Coronary artery (tissue), 2 donors: ENCODE results near the gene AHI1.

Experiments used
- DNase-seq: peaks from one replicate; pipeline ENCODE4 v3.0.0-alpha.2; 2017; ENCODE audit warnings: low spot score
- H3K27ac ChIP-seq, 2 donors: fragments of 200-600 bp; sonication (generic); one replicate each; pipeline ENCODE4 v1.5.1; 2016 to 2019
- H3K4me3 ChIP-seq: fragments of 200-600 bp; sonication (generic); 2 replicates; pipeline ENCODE4 v1.5.1; 2016; ENCODE audit warnings: mild to moderate bottlenecking, moderate library complexity
- TF ChIP-seq, protein P1 (sequence below): fragments of 200-600 bp; sonication (generic); IDR thresholded peaks from one replicate; pipeline ENCODE4 v1.5.1; 2019; ENCODE audit warnings: antibody characterized with exemption

Gene AHI1

DNA sequence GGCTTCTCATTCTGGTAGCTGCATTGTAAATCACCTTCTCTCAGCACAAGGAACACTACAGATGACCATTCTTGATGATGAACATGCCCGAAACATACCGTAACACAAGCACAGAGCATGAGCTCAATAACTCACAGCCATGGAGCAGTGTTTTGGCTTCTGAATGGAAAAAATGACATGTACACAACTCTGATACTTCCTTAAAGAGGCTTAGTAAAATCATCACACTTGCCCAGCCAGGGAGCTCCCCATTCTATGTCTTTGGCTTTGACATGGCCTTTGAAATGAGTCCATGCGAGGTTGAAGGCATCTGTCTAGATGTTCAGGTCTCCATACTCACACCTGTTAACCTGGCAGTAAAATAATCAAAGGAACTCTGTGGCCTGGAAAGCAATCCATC, 228.8 kb downstream of the AHI1 start:
- DNase-seq = no peak
- TF ChIP-seq, protein P1, sequence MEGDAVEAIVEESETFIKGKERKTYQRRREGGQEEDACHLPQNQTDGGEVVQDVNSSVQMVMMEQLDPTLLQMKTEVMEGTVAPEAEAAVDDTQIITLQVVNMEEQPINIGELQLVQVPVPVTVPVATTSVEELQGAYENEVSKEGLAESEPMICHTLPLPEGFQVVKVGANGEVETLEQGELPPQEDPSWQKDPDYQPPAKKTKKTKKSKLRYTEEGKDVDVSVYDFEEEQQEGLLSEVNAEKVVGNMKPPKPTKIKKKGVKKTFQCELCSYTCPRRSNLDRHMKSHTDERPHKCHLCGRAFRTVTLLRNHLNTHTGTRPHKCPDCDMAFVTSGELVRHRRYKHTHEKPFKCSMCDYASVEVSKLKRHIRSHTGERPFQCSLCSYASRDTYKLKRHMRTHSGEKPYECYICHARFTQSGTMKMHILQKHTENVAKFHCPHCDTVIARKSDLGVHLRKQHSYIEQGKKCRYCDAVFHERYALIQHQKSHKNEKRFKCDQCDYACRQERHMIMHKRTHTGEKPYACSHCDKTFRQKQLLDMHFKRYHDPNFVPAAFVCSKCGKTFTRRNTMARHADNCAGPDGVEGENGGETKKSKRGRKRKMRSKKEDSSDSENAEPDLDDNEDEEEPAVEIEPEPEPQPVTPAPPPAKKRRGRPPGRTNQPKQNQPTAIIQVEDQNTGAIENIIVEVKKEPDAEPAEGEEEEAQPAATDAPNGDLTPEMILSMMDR = no peak
- Histone ChIP-seq H3K27ac (no peak overlapping the region), H3K4me3 (no peak overlapping the region)

DNA sequence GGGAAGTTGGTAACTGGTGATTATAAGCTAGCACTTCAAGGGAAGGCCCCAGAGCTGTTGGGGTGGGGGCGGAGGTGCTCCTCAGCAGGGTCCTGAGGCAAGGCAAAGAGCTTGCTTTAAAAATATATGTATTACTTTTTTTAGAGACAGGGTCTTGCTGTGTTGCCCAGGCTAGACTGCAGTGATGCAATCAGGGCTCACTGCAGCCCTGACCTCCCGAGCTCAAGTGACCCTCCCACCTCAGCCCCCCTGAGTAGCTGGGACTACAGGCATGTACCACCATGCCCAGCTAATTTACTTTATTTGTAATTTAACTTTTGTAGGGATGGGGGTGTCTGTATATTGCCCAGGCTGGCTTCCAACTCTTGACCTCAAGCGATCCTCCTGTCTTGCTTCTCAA, 229.3 kb downstream of the AHI1 start:
- TF ChIP-seq, protein P1 = no peak
- no peak for DNase-seq
- H3K4me3 ChIP-seq = no peak overlapping the region
- H3K27ac ChIP-seq = no peak overlapping the region

DNA sequence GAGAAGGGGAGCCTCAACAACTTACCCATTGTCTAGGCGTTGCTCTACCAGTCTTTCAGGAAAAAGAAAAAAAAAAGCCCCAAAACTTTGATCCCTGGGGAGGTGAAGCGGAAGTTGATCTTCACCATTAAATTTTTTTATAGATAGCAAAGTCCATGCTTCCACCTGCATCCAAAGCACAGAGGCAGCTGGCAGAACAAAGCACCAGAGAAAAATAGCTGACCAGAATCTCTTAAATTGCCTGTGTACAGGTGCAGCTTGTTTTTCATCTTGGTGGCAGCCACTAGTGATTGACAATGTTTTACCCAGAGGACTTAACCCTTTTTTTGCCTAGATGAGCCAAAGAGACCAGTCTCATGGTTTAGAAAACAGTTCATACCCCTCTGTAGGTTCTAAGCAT, 230.5 kb downstream of the AHI1 start:
- H3K27ac ChIP-seq = no peak overlapping the region
- DNase-seq = no peak
- TF ChIP-seq, protein P1 = no peak
- no peak overlapping the region for H3K4me3 ChIP-seq

DNA sequence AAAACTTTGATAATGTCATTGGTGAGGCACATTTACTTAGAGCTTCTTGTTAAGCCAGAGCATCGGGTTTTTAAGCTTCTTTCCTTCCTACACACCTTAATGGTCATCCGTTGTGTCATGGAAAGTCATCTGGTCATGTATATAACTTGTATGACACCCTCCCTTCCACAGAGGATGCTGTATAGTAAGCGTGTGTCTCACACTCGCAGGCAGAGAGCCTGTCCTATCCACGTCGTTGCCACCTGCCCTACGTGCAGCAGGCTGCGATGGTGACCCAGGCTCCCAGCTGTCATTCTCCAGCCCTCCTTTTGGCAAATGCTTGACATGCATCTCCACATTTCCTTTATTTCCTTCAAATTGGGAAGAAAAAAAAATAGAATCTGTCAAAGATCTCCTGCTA, 230.9 kb downstream of the AHI1 start:
- no peak for DNase-seq
- H3K4me3 ChIP-seq = no peak overlapping the region
- TF ChIP-seq, protein P1 = no peak
- H3K27ac ChIP-seq = no peak overlapping the region

DNA sequence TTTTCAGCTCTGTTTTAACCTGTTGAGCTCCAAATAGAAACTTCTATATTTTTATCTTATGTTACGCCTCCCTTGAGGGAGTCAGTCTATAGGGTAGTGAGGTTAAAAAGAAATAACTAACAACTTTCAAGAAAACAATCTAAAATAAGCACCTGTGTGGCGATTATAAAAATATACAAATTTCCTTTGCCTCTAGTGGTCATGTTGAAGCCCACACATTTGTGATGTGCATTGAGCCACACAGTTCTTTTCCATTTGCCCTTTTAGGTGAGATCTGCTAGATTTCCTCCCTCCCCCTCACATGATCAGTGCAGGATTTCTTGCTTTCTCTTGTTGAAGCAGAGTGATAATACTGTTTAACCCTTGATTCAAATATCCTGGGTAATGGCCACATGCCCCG, 232.3 kb downstream of the AHI1 start:
- TF ChIP-seq, protein P1 = no peak
- no peak for DNase-seq
- Histone ChIP-seq H3K4me3 (no peak overlapping the region), H3K27ac (no peak overlapping the region)

DNA sequence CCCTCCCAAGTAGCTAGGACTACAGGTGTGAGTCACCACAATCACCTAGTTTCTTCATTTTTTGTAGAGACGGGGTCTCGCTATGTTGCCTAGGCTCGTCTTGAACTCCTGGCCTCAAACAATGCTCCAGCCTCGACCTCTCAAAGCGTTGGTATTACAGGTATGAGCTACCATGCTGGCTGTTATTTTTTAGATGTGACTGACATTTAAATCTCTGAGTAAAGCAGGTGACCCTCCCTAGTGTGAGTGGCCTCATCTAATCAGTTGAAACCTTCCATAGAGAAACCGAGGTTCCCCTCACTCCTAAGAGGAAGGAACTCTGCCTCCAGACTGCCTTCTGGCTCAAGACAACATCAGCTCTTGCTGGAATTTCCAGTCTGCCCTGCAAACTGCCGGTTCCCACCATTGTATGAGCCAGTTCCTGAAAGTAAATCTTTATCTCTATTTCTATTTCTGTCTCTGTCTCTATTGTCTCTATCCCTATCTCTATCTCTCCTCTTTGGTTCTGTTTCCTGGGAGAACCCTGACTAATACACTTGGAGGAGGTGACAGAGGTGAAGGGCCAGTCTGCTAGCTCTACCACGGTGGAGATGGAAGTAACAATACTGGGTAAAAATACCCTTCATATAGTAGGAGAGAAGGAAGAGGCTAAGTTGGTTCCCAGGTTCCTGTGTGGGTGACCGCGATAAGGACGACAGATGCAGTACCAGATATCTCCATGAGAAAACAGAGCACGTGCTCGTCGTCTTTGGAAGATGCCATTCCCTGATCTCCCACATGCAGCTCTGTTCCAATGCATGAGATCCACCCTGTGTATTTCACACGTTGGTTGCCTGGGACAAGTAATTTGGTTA, 235.4 kb downstream of the AHI1 start:
- no peak for DNase-seq
- no peak overlapping the region for H3K4me3 ChIP-seq
- TF ChIP-seq, protein P1 = no peak

DNA sequence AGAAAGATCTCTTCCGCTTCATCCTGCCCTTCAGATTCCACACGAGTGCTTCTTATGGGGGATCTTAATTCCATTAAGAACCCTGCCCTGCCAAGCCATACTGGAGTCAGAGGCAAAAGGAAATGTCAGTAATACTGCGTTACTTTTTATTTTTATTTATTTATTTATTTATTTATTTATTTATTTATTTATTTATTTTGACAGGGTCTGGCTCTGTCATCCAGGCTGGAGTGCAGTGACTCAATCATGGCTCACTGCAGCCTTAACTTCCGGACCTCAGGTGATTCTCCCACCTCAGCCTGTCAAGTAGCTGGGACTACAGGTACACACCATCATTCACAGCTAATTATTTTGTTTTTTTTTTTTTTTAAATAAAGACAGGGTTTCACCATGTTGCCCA, 236.9 kb downstream of the AHI1 start:
- no peak overlapping the region for H3K4me3 ChIP-seq
- H3K27ac ChIP-seq = no peak overlapping the region
- DNase-seq = no peak
- TF ChIP-seq, protein P1 = no peak

More for the DNA sequence above, 235.4 kb downstream of the AHI1 start:
- no peak overlapping the region for H3K27ac ChIP-seq
